ENCODE results near the gene IREB2. TPM values are rescaled to one million over a fixed set of nuclear protein-coding genes. Genes with fewer than 3 reads are reported as not detected.
"Not testable (repeated sequence)": the region's sequence is repeated elsewhere in the genome, so short reads cannot be mapped to it uniquely, and the experiment has no call there.

Gene IREB2
- total RNA-seq, 1 donor from 2014 or later, result 108 TPM

DNA sequence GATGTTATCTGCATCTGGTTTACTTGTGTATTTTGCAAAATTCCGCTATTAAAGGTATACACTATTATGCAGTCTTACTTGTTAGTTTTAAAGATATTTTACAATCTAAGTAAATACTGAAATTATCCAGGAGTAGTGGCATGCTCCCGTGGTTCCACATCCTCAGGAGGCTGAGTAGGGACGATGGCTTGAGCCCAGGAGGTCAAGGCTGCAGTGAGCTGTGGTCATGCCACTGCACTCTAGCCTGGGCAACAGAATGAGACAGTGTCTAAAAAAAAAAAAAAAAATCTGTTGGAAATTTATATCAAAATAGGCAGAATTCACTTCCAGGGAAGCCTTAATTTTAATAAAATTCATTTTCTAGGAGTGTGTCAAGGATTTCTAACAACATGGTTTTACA is 41.6 kb downstream of the IREB2 start:
- no peak for DNase-seq

DNA sequence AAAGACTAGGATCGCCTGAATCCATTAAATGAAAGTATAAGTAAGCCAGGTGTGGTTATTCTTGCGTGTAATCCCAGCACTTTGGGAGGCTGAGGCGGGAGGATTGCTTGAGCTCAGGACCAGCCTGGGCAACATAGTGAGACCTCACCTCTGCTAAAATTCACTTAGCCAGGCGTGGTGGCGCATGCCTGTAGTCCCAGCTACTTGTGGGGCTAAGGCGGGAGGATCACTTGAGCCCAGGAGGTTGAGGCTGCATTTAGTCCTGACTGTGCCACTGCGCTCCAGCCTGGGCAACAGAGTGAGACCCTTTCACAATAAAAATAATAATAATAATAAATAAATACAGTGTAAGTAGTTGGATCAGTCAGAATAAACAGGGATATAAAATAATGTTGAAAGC is 43.9 kb downstream of the IREB2 start:
- DNase-seq, result no peak

DNA sequence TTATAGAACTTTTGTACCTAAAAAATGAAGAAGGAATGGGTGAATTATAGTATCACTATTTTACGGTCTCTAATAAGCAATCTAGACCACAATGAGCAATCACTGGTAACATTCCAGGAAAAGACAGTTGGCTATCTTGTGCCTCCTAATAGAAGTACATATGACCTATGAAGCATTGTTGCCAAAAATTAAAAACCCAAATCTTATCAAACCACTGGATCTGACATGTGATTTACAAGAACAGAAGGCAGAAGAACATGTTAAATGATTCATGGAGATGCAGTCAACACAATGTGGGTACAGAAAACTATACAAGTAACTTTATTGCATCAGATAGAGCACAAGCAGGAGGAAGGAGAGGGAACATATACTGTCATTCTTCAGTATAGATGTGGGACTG is 54.9 kb downstream of the IREB2 start:
- DNase-seq, result no peak

DNA sequence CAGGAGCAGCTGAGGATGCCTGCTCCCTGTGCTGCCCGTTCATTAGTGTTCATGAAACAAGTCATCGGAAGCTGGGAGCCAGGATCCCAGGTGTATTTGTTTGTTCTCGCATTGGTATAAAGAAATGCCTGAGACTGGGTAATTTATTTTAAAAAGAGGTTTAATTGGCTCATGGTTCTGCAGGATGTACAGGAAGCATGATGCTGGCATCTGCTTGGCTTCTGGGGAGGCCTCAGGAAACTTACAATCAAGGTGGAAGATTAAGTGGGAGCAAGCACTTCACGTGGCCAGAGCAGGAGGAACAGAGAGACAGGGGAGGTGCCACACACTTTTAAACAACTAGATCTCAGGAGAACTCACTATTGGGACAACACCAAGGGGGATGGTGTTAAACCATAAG is 63.8 kb downstream of the IREB2 start:
- DNase-seq, result no peak

DNA sequence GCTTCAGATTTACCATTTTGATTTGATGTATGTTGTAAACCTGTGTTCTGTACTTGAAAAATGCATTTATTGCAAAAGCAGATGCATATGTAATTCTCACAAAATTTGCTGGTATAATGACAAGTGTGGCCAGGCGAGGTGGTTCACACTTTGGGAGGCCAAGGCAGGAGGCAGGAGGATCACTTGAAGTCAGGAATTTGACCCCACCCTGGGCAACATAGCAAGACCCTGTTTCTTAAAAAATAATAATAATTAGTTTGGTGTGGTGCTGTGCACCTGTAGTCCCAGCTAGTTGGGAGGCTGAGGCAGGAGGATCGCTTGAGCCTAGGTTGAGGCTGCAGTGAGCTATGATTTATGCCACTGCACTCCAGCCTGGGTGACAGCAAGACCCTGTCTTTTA is 64.6 kb downstream of the IREB2 start:
- no peak for DNase-seq

DNA sequence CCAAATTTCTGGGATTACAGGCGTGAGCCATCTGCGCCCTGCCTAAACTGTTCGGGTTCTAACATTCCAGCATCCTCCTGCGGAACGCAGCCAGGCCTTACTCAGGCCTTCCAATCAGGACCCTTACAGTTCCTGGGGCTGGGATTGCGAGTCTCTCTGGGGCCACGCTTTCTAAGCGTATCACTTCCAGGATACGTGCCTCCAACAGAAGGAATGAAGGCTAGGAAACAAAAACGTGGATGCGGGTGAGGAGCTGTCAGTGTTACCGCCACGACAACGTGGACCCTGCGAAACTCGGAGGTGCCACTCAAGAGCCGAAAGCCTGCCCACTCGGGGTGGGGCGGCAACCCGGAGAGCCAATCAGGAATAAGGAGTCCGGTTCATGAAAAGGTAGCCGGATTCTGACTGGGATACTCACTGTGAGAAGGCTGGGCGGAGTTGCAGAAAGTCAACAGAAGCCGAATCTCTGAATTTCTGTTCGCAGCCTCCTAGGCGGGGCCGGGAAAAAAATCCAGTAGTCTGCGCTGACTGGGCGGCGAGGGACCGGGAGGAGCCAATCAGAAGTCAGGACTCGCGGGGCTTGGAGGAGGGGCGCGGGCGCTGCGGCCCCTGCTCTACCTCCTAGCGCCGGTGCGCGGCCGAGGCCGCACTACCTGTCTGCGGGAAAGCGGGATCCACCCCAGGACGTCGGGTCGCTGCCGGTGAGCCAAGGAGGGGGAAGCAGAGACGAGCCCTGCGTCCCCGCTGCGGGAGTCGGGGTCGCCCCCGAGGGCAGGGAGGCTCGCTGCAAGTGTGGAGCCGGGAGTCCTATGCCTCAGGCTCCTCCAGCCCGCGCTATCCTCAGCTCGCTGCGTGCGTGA is 69.2 kb downstream of the IREB2 start, which contains the start of gene HYKK:
TSS of gene HYKK (plus strand) at position 607 of the 860 bp plus-strand sequence. CDS start 5,512 bp downstream, outside the sequence.
- peak; percentile 98 for DNase-seq

DNA sequence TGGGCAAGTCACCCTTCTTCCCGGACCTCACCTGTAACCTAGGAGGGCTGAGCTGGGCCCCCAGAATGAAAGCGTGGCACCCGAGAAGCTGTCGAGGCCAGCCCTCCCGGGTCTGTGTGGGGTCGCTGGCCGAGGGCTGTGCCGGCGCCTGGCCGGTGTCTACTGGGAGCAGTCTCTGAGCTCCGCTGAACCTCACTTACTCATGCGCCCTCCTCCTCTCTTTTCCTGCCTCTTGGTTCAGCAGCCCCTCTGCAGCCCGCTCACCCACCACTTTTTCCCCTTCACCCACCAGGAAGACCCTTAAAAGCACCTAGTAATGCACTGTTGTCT is 69.8 kb downstream of the IREB2 start:
- no peak for DNase-seq

DNA sequence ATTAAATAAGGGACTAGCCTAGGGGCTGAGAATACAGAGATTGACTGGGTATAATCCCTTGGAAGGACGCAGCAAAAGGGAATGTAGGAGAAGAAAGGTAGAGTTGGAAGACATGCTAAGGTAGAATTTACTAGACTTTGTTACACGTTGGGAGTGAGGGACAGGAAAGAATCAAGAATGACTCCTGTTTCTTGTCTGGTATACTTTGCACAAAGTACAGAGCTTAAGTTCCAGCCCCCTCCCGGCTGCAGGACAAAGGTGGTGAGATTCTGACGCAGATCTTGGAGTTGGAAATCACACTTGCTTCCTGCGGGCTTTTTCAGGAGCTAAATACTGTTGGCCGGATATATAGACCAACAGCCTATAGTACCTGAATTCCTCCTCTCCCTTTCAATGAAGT is 70.3 kb downstream of the IREB2 start:
- no peak for DNase-seq

DNA sequence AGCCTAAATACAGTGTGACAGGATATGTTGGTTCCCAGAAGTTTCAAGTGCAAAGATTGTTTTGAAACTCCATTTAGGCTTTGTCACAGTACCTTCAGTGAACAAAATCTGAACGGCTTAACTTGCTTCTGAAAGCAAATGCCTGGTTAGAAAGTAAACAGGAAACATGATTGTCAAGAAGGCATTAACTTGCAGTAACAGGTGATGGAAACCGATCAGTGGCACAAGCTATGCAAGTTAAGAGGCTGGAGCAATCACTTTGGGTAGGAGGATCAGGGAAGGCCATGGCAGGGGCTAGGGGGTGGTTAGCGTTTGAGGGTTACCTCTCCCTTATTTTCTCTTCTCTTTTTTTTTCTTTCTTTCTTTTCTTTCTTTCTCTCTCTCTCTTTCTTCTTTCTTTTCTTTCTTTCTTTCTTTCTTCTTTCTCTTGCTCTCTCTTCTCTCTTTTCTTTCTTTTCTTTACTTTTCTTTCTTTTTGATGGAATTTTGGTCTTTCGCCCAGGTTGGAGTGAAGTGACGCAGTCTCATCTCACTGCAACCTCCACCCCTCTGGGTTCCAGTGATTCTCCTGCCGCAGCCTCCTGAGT is 71.8 kb downstream of the IREB2 start:
- DNase-seq, result peak; percentile 21

DNA sequence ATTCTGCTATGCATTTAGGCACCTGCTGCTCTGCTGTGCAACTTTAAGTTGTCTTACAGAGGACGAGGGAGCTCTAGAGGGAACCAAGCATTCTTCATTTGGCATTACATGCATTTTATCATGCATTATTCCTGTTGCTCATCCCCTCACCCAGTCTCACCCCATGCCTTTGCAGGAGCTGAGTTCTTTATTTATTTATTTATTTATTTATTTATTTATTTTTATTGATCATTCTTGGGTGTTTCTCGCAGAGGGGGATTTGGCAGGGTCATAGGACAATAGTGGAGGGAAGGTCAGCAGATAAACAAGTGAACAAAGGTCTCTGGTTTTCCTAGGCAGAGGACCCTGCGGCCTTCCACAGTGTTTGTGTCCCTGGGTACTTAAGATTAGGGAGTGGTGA is 82.0 kb downstream of the IREB2 start:
- DNase-seq, result not testable (repeated sequence)

DNA sequence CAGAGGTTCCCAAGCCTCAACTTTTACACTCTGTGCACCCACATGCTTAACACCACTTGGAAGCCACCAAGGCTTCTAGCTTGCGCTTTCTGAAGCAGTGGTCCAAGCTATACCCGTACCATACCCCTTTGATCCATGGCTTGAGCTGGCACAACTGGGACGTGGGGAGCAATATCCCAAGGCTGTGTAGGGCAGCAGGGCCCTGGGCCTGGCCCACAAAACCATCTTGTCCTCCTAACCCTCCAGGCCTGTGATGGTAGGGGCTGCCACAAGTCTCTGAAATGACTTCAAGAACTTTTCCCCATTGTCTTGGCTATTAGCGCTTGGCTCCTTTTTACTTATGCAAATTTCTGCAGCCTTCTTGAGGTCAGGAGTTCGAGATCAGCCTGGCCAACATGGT is 86.2 kb downstream of the IREB2 start:
- DNase-seq, result no peak

DNA sequence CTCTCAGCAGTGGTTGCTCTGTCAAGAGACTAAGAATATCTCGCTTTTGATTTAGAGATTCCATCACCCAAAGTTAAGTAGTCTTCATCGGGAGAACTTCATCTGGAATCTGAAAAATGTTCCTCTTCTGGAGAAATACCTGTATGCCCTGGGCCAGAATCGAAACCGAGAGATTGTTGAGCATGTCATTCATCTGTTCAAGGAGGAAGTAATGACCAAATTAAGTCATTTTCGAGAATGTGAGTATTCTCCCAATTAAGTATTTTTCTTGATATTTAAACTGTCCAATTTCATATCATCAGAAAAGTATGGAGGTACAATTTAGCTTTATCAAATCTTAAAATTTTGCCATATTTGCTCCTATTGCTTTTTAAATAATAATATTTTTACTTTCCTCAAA is 89.3 kb downstream of the IREB2 start:
- DNase-seq, result no peak

DNA sequence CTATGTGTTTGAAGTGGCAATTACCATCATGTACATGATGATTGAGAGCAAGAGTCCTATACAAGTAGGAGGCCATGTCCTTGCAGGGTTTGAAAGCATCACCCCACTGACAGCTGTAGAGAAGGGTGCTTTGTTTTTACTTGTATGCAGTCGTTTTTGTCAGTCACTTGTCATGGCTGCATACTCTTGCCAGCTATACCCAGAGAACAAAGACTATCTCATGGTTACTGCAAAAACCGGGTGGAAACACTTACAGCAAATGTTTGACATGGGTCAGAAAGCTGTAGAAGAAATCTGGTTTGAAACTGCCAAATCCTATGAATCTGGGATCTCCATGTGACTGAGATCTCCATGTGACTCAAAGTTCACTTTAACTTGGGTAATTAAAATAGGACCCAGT is 95.3 kb downstream of the IREB2 start:
- DNase-seq, result no peak

DNA sequence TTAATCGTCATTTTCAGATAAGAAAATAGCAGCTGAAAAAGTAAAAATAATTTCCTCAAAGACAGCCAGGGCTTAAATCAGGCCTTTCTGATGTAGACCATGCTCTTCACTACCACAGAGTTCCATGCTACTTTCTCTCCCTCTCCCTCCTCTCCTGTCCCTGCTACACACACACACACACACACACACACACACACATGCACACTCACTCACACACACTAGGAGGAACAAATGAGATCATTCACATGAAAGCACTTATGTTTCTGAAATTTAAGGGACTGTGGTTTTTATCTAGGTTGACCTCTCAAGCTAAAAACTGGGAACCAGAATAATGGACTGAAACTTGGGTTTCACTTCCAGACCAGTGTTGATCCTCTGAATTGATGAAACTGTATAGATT is 98.1 kb downstream of the IREB2 start:
- peak; percentile 11 for DNase-seq

DNA sequence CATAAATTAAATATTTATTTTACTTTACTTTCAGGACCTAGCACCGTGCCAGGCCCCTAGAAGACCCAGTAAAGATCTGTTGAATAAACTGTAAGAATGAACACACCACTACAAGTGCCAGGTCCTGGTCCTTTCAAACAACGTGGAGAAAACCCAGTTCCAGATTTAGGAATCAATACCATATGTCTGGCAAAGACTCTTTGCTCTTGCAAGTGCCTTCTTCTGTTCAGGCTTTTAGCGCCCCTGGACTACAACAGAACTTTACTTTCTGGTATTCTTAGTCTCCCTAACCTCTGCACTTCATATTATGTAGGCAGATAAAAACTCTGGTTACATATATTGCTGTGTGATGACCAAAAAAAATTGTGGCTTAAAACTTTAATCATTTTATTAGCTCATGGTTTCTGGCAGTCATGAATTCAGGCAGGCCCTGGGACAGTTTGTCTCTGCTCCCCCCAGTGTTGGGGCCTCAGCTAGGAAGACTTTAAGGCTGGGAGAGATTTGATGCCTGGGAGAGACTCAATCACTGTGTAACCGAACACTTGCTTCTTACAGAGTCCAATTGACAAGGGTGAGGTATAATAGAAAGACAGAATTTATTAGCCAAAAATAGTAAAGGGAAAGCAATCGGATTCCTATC is 99.4 kb downstream of the IREB2 start:
- DNase-seq, result peak; percentile 68

DNA sequence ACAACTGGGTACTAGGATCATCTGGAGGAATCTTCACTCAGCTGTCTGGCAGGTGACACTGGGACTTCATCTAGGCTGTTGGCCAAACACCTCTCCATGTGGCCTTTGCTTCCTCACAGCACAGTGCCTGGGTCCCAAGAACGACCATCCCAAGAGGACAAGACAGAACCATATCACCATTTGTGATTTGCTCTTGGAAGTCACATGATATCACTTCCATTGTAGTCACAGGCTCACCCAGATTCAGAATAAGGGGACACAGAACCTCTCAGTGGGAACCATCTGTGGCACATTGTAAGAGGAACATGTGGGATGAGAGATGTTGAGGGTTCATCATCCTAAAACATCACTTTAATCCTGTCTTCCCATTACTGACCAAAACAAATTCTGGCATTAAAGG is 100.3 kb downstream of the IREB2 start:
- no peak for DNase-seq

DNA sequence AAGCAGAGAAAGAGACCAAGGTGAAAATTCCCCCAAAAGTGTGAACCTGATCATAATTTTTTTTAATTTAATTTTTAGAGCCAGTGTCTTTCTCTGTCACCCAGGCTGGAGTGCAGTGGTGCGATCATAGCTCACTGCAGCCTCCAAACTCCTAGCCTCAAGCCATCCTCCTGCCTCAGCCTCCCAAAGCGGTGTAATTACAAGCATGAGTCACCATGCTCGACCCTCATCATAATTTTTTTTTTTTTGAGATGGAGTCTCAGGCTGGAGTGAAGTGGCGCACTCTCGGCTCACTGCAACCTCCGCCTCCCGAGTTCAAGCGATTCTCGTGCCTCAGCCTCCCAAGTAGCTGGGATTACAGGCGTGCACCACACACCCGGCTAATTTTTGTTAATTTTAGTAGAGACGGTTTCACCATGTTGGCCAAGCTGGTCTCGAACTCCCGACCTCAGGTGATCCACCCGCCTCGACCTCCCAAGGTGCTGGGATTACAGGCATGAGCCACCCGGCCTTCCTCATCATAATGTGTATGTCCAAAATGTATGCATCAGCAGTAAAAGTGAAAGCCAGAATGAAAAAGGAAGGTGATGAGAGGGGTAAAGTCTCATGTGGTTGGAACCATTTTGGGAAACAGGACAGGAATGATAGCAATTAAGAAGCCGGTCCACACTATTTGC is 101.6 kb downstream of the IREB2 start:
- not testable (repeated sequence) for DNase-seq

DNA sequence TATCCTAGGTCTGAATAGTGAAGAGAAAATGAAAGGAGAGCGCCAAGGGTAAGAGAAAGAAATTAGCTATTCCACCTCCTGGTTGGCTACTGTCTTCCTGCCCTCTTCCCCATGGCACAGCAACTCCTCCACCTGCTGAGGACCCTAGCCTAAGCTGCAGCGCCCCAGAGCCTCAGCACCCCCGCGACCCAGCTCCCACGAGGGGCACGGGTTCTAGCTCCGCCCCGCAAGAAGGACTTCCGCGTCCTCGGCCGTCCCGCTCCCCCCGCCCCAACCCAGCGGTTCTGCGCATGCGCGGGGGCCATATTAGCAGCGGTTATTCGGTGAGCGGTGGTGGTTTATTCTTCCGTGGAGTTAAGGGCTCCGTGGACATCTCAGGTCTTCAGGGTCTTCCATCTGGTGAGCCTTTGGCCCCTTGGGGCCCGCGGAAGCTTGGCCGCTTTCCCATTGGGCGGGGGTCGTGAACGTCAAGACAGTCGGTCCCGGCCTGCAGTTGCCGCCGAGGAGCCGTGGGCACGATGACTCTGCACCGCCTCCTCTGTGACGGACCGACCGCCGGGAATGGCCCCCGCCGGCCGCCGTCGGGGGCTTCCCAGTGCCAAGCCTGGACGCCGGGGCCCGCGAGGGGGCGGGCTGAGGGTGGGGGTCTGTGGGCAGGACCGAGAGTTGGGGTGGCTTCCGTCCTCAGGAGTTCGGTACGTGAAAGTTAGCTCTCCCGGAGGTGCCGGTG is 102.3 kb downstream of the IREB2 start, which contains the start of gene PSMA4:
TSS of gene PSMA4 (plus strand) at position 304 of the 730 bp plus-strand sequence. CDS start 1,484 bp downstream, outside the sequence.
- peak; percentile 97 for DNase-seq

DNA sequence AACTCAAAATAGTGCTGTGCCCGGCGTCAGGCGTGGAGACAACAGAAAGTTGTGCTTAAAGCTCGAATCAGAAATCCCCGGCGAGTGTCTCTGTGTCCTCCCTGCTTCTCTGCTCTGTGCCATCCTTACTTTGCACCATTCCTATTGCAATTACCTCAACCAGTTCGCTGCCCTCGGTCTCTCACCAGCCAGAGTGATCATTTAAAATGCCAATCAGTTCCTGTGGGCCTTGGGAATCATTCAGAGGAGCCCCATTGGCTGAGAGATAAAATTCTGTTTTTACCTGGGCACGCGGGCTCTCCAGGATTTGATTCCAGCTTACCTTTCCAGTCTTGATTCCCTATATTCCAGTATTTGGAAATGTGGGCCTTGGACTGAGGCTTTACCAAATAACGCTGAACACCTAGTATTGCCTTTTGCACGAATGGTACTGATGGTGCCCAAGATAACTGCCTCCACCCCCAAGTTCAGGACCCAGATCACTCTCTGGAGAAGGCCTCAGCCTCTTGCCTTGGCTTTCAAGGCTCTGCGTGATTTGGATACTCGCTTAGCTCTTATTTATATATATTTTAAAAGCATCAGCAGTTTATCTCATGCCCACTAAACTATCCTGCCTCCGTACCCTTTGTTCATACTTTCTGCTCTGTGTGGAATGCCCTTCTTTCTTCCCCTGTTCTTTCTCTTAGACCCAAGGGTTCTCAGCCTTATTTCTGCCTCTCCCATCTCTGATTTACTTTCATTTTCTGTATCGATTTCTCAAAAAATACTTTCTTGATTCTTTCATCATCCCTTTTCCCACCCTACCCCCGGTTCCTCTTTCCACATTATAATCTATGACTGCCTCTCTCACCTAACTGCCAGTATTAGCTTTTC is 103.1 kb downstream of the IREB2 start:
- no peak for DNase-seq

DNA sequence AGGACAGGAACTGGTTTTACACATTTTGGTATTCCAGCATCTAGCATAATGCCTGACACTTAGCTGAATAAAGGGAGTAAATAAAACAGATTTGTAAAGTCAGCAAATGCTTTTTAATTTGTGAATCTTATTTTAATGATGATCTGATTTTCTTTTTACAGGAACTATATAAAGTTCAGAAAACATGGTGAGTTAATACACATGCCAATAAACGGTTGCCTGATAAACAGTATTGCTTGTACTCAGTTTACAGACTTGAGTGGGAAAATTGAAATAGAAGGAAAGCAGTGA is 103.7 kb downstream of the IREB2 start:
- no peak for DNase-seq

DNA sequence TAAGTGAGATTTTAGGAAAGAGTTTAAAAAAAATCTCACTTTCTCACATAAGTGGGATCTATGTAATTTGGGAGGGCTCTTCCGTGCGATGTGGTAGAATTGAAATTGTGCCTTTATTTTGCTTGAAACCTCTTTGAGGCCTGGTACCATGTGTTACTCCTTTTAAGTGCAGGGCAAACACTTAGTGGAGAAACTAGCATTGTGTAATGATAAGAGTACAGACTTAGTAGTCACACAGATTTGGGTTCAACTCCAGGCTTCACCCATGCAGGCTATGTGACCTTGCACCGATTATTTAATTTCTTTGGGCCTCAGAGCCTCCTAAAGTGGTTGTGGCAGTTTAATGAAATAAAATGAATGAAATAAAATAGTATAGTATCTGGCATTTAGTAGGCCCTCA is 104.6 kb downstream of the IREB2 start:
- DNase-seq, result no peak
